Left ventricle myocardium inferior (tissue), 1 donor: ENCODE results near the gene RPUSD1. TPM values are rescaled to one million over a fixed set of nuclear protein-coding genes. Genes with fewer than 3 reads are reported as not detected.

Experiments used
- DNase-seq: peaks from one replicate; pipeline ENCODE4 v3.0.0-alpha.2; 2020
- H3K27ac ChIP-seq: fragments of 200-600 bp; replicated peaks from 2 replicates; pipeline ENCODE4 v1.8.0; 2021
- H3K27me3 ChIP-seq: fragments of 200-600 bp; 2 replicates; pipeline ENCODE4 v1.8.0; 2021; ENCODE audit warnings: low read depth
- H3K36me3 ChIP-seq: fragments of 200-600 bp; 2 replicates; pipeline ENCODE4 v1.8.0; 2021
- H3K4me1 ChIP-seq: fragments of 200-600 bp; 2 replicates; pipeline ENCODE4 v1.8.0; 2021
- H3K4me3 ChIP-seq: fragments of 200-600 bp; 2 replicates; pipeline ENCODE4 v1.8.0; 2021; ENCODE audit warnings: mild to moderate bottlenecking, moderate library complexity
- H3K9me3 ChIP-seq: fragments of 200-600 bp; replicated peaks from 2 replicates; pipeline ENCODE4 v1.8.0; 2021
- intact Hi-C: fragments of 100-400 bp; cut with micrococcal nuclease; formaldehyde crosslinking; loops from one replicate; pipeline ENCODE4 v1.11.0; 2022
- total RNA-seq: library from RNA; stranded (reverse); fragmentation: NEBNext Ultra II Directional; extraction: Animal tissue kit (Norgen Biotek cat#: 25700); gene quantifications from one replicate; pipeline ENCODE4 v1.2.1, GENCODE V29; 2021
- TF ChIP-seq, protein P1 (sequence below): fragments of 200-600 bp; IDR thresholded peaks from 2 replicates; pipeline ENCODE4 v1.8.0; 2021; ENCODE audit warnings: antibody characterized with exemption, mild to moderate bottlenecking, borderline replicate concordance
- donor health status: DM: no; HTN: yes; CAD: no; lungs with severe emphysema.

The RPUSD1 gene
- total RNA-seq, 1 donor from 2014 or later = 10.6 TPM

DNA sequence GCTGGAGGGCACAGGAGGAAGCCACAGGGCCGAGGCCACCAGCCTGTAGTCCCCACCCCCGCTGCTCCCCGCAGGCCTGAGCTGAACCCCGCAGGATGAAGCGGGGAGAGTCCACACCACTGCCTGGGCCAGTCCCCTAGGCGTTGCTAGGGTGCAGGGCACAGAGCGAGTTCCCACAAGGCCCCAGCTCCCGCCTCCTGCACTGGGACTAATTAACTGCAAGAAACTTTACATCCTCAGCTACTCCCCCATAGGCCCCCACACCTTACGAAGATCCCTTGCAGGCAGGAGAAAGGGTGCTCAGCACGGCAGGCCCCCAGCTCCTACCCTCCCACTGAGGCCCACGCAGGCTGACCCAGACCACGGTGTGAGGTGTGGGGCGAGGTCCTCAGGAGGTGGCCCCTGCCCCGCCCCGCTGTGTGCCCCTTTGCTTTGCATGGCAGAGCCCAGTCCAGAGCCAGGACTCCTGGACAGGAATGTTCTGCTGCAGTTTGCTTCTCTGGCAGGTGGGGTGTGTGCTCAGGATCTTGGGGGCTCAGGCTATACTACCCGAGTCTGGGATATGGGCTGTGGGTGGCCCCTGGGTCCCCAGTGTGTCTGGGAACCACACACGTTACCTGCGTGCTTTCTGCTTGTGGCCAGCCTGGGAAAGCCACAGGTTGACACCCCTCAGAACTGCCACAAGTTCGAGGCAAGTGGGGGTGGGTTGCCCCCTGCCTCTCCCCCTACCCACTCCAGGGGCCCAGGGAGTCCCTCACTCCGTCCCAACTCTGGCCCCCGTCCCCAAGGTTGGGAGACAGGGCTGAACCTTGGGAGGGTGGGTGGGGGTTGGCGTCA is 11.1 kb upstream of the RPUSD1 start:
- Histone ChIP-seq H3K4me3 (no peak overlapping the region), H3K27me3 (peaks cover 74% of the 10 kb centered on the region), H3K4me1 (no peaks in the 10 kb centered on the region), H3K9me3 (no peaks in the 10 kb centered on the region), H3K36me3 (no peaks in the 10 kb centered on the region), H3K27ac (no peak overlapping the region)
- no peak for DNase-seq
- intact Hi-C loops = no loop called here
- TF ChIP-seq, protein P1, sequence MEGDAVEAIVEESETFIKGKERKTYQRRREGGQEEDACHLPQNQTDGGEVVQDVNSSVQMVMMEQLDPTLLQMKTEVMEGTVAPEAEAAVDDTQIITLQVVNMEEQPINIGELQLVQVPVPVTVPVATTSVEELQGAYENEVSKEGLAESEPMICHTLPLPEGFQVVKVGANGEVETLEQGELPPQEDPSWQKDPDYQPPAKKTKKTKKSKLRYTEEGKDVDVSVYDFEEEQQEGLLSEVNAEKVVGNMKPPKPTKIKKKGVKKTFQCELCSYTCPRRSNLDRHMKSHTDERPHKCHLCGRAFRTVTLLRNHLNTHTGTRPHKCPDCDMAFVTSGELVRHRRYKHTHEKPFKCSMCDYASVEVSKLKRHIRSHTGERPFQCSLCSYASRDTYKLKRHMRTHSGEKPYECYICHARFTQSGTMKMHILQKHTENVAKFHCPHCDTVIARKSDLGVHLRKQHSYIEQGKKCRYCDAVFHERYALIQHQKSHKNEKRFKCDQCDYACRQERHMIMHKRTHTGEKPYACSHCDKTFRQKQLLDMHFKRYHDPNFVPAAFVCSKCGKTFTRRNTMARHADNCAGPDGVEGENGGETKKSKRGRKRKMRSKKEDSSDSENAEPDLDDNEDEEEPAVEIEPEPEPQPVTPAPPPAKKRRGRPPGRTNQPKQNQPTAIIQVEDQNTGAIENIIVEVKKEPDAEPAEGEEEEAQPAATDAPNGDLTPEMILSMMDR = no peak

DNA sequence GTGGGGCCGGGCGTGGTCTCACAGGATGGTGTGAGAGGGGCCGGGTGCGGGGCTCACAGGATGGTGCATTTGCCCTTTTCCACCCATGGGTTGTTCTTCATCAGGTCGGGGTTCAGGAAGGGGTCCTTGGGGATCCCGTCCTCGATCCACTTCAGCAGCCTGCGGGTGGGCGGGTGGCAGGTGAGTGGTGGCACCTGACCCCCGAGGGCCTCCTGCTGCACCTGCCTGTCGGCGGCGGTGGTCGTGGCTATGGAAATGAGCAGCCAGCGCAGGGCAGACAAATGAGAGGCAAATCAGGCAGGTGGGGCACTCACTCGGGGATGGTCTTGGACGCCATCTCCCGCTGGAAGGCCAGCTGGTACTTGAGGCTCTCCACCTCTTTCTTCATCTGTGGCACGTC is 10.5 kb upstream of the RPUSD1 start:
- no peaks in the 10 kb centered on the region for H3K9me3 ChIP-seq
- no peak for DNase-seq
- H3K27ac ChIP-seq = no peak overlapping the region
- peaks cover 74% of the 10 kb centered on the region for H3K27me3 ChIP-seq
- no peaks in the 10 kb centered on the region for H3K4me1 ChIP-seq
- intact Hi-C loops = no loop called here
- no peaks in the 10 kb centered on the region for H3K36me3 ChIP-seq
- no peak overlapping the region for H3K4me3 ChIP-seq
- TF ChIP-seq, protein P1 = no peak

DNA sequence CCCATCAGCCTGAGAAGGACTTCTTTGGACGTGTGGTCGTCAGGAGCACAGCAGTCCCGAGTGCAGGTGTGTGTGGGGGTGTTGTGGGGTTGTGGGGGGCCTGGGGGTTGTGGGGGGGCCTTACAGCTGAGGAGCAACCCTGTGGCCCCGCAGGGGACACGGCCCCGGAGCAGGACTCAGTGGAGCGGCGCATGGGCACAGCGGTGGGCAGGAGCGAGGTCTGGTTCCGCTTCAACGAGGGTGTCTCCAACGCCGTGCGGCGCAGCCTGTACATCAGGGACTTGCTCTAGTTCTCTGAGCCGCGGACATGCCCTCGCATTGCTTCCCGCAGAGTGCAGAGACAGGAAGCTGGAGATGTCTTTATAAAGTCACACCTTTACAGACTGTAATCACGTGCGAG is 9.5 kb upstream of the RPUSD1 start:
- H3K4me1 ChIP-seq = no peaks in the 10 kb centered on the region
- H3K27ac ChIP-seq = no peak overlapping the region
- peaks cover 65% of the 10 kb centered on the region for H3K27me3 ChIP-seq
- intact Hi-C loops = no loop called here
- H3K9me3 ChIP-seq = no peaks in the 10 kb centered on the region
- TF ChIP-seq, protein P1 = no peak
- H3K36me3 ChIP-seq = no peaks in the 10 kb centered on the region
- no peak for DNase-seq
- H3K4me3 ChIP-seq = no peak overlapping the region

DNA sequence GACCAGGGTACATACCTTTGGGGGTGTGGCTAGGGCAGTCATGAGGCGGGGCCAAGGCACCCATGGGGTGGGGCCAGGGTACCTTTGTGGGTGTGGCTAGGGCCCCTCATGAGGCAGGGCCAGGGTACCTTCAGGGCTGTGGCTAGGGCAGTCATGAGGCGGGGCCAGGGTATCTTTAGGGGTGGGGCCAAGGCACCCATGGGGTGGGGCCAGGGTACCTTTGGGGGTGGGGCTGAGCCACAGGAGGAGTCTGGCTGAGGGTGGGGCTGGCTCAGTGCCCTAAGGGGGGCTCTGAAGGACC is 8.9 kb upstream of the RPUSD1 start:
- Histone ChIP-seq H3K4me1 (no peaks in the 10 kb centered on the region), H3K27ac (no peak overlapping the region), H3K27me3 (peaks cover 58% of the 10 kb centered on the region), H3K4me3 (no peak overlapping the region), H3K36me3 (no peaks in the 10 kb centered on the region), H3K9me3 (no peaks in the 10 kb centered on the region)
- TF ChIP-seq, protein P1 = no peak
- intact Hi-C loops = no loop called here
- DNase-seq = no peak

DNA sequence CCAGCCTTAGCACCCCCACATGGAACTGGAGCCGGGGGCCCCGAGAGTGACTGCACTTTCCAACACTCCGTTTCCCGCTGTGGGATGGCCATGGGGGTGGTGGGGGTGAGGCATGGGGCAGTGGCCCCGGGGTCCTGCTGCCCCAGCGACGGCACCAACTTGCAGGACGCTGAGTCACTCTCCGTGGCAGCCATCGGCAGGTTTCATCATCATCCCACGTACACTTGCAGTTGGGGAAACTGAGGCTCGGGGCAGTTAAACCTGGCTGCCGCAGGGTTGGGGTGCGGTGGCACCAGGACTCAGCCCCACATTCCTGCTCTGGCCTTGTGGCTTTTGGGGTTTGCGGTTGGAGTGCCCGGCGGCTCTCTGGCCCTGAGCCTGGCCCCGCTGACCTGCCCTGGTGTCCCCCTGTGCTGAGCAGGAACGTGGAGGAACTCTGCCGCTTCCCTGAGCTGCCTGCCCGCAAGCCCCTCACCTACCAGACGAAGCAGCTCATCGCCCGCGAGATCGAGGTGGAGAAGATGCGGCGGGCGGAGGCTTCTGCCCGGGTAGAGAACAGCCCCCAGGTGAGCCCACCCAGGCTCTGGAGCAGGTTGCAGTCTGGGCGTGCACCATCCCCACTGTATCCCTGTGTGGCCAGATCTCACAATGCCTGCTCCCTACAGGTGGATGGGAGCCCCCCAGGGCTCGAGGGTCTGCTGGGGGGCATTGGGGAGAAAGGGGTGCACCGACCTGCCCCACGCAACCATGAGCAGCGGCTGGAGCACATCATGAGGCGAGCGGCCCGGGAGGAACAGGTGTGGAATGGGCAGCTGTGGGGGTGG is 8.3 kb upstream of the RPUSD1 start:
- Histone ChIP-seq H3K27ac (no peak overlapping the region), H3K36me3 (no peaks in the 10 kb centered on the region), H3K9me3 (no peaks in the 10 kb centered on the region), H3K27me3 (peaks cover 53% of the 10 kb centered on the region), H3K4me3 (no peak overlapping the region), H3K4me1 (no peaks in the 10 kb centered on the region)
- no peak for DNase-seq
- TF ChIP-seq, protein P1 = no peak
- intact Hi-C loops = no loop called here
